ENCODE data around the gene CBY2.

The CBY2 gene

DNA sequence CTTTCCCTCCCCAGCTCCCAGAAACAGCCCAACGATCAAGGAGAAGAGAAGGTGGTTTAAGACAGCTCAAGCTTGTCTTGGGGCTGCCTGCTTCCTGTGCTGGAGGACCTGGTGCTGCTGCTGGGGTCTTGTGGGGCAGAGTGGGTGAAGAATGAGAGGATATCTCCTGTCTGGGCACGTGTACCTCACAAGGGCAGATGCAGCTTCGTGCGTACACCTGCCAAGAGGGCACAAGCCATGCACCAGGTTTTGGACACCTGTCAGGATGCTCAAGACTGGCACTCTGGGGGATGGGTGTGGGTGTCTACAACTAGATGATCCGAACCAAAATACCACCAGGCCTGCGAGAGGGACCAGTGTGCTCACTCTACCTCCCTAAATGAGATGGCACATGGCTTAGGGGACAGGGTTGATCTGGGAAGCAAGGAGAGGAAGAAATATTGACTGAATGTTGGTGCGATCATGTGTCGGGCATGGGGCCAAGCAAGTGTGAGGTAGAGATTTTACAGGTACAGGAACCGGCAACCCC is 2.2 kb downstream of the CBY2 start:
- Histone ChIP-seq H3K4me1 (ENCODE audit: control insufficient read depth, insufficient read depth, low read length) (peaks cover 16% of the 10 kb centered on the region), H3K9ac (ENCODE audit: low read depth, low read length) (no peak overlapping the region), H3K4me3 (ENCODE audit: low read depth, low read length) (no peak overlapping the region), H3K27me3 (ENCODE audit: control insufficient read depth, insufficient read depth, low read length) (no peaks in the 10 kb centered on the region), H3K36me3 (ENCODE audit: control insufficient read depth, insufficient read depth, low read length) (no peaks in the 10 kb centered on the region), H3K9me3 (ENCODE audit: control insufficient read depth, insufficient read depth, low read length) (no peaks in the 10 kb centered on the region)

DNA sequence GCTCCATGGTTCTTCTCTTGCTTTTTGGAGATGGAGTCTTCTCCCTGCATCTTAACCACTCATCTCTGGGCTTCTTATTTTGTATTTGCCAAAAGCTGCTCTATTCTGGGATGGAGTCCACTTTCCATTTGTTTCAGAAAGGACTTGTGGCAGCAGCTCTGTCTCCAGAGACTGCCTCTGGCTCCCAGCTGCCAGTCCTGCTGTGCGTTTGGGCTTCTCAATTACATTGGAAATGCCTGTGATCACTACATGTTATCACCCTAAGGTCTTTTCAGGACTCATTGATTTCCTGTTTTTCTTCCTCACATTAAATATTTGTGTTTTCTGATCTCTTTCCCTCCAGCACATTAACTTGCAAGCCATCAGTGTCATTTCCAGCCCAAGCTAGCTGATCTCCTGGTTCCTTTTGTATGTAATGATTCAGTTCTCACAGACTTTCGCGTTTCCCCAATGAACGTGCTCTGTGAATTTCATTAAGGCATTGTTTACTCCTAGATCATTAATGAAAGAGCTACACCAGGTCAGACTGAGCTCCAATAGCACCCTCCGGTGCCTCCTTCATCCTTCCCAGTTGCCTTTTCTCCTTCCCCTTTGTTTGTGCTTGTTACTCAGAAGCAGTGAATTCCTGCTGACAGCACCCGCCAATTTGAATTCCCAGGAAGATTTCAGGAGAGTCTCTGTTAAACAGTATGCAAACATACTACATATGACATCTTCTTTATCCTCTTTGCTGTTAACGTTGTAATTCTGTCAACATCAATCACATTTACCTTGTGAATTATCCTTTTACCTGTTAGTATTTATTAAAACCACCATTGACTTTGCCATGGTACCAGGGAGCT is 3.0 kb downstream of the CBY2 start:
- no peaks in the 10 kb centered on the region for H3K9me3 ChIP-seq (ENCODE audit: control insufficient read depth, insufficient read depth, low read length)
- peaks cover 16% of the 10 kb centered on the region for H3K4me1 ChIP-seq (ENCODE audit: control insufficient read depth, insufficient read depth, low read length)
- no peaks in the 10 kb centered on the region for H3K27me3 ChIP-seq (ENCODE audit: control insufficient read depth, insufficient read depth, low read length)
- H3K36me3 ChIP-seq (ENCODE audit: control insufficient read depth, insufficient read depth, low read length) = no peaks in the 10 kb centered on the region
- no peak overlapping the region for H3K4me3 ChIP-seq (ENCODE audit: low read depth, low read length)
- H3K9ac ChIP-seq (ENCODE audit: low read depth, low read length) = no peak overlapping the region

DNA sequence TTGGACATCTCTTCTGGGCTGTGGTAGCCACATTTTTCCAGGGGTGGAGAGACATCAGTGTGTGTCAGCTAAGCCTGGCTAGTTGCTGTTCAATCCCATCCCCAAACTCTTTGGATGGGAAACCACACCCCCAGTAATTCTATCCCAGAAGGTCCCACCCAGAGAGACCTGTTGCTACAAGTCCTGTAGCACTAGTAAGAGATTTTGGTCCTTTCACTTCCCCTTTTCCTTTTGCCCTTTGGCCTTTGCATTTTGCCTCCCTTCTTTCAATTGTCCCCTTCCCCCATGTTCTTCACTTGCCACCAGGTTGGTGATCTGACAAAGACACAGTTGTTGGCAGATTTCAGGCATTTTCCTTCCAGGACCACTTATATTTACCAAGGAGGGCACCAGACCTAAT is 3.8 kb downstream of the CBY2 start:
- H3K27me3 ChIP-seq (ENCODE audit: control insufficient read depth, insufficient read depth, low read length) = no peaks in the 10 kb centered on the region

DNA sequence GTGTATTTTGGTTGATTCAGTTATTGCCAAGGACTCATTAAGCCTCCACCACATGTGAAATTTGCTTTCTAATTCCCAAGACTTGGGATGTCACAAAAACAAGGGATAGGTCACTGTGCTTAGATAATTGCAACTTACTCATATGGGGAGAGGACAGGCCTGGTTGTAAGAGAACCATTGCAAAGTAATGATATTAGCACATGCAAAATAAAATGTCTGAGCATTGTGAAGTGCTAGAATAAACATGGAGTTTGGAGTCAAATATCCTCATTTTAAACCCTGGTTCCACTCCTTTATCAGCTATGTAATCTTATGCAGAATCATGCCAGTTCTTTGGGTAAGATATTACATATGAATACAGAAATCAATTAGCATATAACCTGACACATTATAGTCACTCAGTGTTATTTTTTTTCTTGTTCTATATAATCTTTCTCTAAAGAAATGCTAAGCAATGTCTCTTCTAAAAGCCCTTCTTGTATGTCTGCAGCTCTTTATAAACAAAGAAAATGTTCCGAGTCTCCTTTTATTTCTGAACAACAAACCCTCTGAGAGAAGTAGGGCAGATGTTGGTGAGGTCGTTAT is 5.5 kb downstream of the CBY2 start:
- no peak overlapping the region for H3K4me3 ChIP-seq (ENCODE audit: low read depth, low read length)
- no peaks in the 10 kb centered on the region for H3K27me3 ChIP-seq (ENCODE audit: control insufficient read depth, insufficient read depth, low read length)
- no peaks in the 10 kb centered on the region for H3K36me3 ChIP-seq (ENCODE audit: control insufficient read depth, insufficient read depth, low read length)
- H3K4me1 ChIP-seq (ENCODE audit: control insufficient read depth, insufficient read depth, low read length) = peaks cover 16% of the 10 kb centered on the region
- no peaks in the 10 kb centered on the region for H3K9me3 ChIP-seq (ENCODE audit: control insufficient read depth, insufficient read depth, low read length)
- no peak overlapping the region for H3K9ac ChIP-seq (ENCODE audit: low read depth, low read length)

More for the DNA sequence above, 3.8 kb downstream of the CBY2 start:
- no peak overlapping the region for H3K4me3 ChIP-seq (ENCODE audit: low read depth, low read length)
- H3K9me3 ChIP-seq (ENCODE audit: control insufficient read depth, insufficient read depth, low read length) = no peaks in the 10 kb centered on the region
- no peak overlapping the region for H3K9ac ChIP-seq (ENCODE audit: low read depth, low read length)
- H3K4me1 ChIP-seq (ENCODE audit: control insufficient read depth, insufficient read depth, low read length) = peaks cover 16% of the 10 kb centered on the region
- H3K36me3 ChIP-seq (ENCODE audit: control insufficient read depth, insufficient read depth, low read length) = no peaks in the 10 kb centered on the region

DNA sequence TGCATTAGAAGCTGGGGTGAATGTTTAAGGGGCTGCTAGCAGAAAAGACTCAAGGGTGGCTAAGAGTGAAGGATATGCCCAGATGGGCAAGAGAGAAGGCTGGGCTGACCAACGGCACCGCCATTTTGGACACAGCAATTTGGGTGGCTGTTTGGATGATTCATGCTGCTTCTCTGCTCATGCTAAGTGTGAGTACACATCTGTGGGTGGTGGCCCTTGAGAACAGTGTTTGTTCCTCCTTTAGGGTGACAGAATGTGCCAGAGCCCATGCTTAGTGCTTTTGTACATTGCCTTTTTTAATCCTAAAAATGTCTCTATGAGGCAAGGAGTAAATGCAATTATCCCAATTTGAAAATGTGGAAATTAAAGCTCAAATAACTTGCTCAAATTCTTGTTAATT is 9.8 kb downstream of the CBY2 start:
- no peaks in the 10 kb centered on the region for H3K36me3 ChIP-seq (ENCODE audit: control insufficient read depth, insufficient read depth, low read length)
- H3K9me3 ChIP-seq (ENCODE audit: control insufficient read depth, insufficient read depth, low read length) = no peaks in the 10 kb centered on the region
- H3K9ac ChIP-seq (ENCODE audit: low read depth, low read length) = no peak overlapping the region
- H3K4me3 ChIP-seq (ENCODE audit: low read depth, low read length) = no peak overlapping the region
- H3K4me1 ChIP-seq (ENCODE audit: control insufficient read depth, insufficient read depth, low read length) = no peaks in the 10 kb centered on the region
- no peaks in the 10 kb centered on the region for H3K27me3 ChIP-seq (ENCODE audit: control insufficient read depth, insufficient read depth, low read length)

DNA sequence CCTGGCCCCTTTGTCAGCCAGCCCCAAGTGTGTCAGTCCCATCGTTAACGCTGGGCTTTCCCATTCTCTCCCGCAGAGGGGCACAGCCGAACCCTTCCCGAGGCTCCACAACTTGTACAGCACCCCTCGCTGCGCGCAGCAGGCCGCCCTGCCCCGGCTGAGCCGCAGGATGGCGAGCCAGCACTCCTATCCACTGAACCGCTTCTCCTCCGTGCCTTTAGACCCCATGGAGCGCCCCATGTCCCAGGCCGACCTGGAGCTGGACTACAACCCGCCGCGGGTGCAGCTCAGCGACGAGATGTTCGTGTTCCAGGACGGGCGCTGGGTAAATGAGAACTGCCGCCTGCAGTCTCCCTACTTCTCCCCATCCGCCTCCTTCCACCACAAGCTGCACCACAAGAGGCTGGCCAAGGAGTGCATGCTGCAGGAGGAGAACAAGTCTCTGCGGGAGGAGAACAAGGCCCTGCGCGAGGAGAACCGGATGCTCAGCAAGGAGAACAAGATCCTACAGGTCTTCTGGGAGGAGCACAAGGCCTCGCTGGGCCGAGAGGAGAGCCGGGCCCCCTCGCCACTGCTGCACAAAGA is 11.1 kb downstream of the CBY2 start:
- H3K4me1 ChIP-seq (ENCODE audit: control insufficient read depth, insufficient read depth, low read length) = no peaks in the 10 kb centered on the region
- H3K4me3 ChIP-seq (ENCODE audit: low read depth, low read length) = no peak overlapping the region
- no peaks in the 10 kb centered on the region for H3K9me3 ChIP-seq (ENCODE audit: control insufficient read depth, insufficient read depth, low read length)
- no peaks in the 10 kb centered on the region for H3K27me3 ChIP-seq (ENCODE audit: control insufficient read depth, insufficient read depth, low read length)
- no peak overlapping the region for H3K9ac ChIP-seq (ENCODE audit: low read depth, low read length)
- no peaks in the 10 kb centered on the region for H3K36me3 ChIP-seq (ENCODE audit: control insufficient read depth, insufficient read depth, low read length)

DNA sequence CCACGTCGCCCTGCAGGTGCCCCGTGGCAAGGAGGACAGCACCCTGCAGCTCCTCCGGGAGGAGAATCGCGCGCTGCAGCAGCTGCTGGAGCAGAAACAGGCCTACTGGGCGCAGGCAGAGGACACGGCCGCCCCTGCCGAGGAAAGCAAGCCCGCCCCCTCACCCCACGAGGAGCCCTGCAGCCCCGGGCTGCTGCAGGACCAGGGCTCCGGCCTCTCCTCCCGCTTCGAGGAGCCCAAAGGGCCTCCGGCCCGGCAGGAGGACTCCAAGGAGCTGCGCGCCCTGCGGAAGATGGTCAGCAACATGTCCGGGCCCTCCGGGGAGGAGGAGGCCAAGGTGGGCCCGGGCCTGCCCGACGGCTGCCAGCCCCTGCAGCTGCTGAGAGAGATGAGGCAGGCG is 11.6 kb downstream of the CBY2 start:
- H3K9ac ChIP-seq (ENCODE audit: low read depth, low read length) = no peak overlapping the region
- H3K36me3 ChIP-seq (ENCODE audit: control insufficient read depth, insufficient read depth, low read length) = no peaks in the 10 kb centered on the region
- H3K27me3 ChIP-seq (ENCODE audit: control insufficient read depth, insufficient read depth, low read length) = no peaks in the 10 kb centered on the region
- no peaks in the 10 kb centered on the region for H3K9me3 ChIP-seq (ENCODE audit: control insufficient read depth, insufficient read depth, low read length)
- H3K4me3 ChIP-seq (ENCODE audit: low read depth, low read length) = no peak overlapping the region
- no peaks in the 10 kb centered on the region for H3K4me1 ChIP-seq (ENCODE audit: control insufficient read depth, insufficient read depth, low read length)

DNA sequence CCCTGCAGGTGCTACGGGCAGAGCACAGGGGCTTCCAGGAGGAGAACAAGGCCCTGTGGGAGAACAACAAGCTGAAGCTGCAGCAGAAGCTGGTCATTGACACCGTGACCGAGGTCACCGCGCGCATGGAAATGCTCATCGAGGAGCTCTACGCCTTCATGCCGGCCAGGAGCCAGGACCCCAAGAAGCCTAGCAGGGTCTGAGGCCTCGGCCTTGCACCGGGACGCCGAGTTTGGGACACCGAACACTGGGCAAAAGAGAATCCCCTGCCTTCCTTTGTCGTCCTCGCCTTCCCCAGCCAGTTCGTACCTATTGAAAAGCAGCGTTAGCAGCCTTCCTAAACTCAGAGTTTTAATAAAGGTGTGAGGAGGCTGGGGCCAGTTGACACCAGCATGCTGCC is 12.1 kb downstream of the CBY2 start:
- no peak overlapping the region for H3K9ac ChIP-seq (ENCODE audit: low read depth, low read length)
- H3K9me3 ChIP-seq (ENCODE audit: control insufficient read depth, insufficient read depth, low read length) = no peaks in the 10 kb centered on the region
- no peaks in the 10 kb centered on the region for H3K4me1 ChIP-seq (ENCODE audit: control insufficient read depth, insufficient read depth, low read length)
- no peaks in the 10 kb centered on the region for H3K27me3 ChIP-seq (ENCODE audit: control insufficient read depth, insufficient read depth, low read length)
- H3K36me3 ChIP-seq (ENCODE audit: control insufficient read depth, insufficient read depth, low read length) = no peaks in the 10 kb centered on the region
- H3K4me3 ChIP-seq (ENCODE audit: low read depth, low read length) = no peak overlapping the region

DNA sequence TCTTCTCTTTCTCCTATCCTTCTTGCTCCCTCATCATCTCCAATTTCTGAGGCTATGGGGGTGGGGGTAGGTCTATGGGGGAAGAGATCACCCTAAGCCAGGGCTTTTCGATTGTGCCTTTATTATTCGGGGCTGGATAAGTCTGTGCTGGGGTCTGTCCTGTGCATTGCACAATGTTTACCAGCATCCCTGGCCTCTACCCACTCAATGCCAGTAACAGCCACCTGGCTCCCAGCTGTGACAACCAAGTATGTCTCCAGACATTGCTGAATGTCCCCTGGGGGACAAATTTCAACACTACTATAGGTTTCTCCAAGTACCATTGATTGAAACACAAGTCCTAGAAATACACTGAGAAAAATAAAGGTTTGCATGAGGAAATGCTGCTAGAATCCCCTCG is 13.2 kb downstream of the CBY2 start:
- Histone ChIP-seq H3K9me3 (ENCODE audit: control insufficient read depth, insufficient read depth, low read length) (no peaks in the 10 kb centered on the region), H3K9ac (ENCODE audit: low read depth, low read length) (no peak overlapping the region), H3K4me3 (ENCODE audit: low read depth, low read length) (no peak overlapping the region), H3K4me1 (ENCODE audit: control insufficient read depth, insufficient read depth, low read length) (no peaks in the 10 kb centered on the region), H3K27me3 (ENCODE audit: control insufficient read depth, insufficient read depth, low read length) (no peaks in the 10 kb centered on the region), H3K36me3 (ENCODE audit: control insufficient read depth, insufficient read depth, low read length) (no peaks in the 10 kb centered on the region)

DNA sequence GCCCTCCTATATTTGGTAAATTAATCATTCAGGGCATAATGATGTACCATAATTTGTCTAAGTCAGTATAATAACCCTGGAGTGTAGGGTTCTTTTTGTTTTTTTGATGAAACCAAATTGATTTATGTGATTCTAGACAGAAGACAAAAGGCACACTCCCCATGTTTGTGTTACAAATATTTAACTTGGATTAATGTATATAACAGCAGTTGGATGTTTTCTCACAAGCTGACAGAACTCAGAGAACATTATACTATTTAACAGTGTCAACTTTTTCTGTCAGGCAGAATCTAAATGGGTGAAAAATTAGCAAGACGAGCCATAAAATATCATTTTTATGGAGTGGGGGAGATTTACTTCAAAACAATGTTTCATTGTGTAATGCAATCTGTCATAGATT is 15.2 kb downstream of the CBY2 start:
- Histone ChIP-seq H3K27me3 (ENCODE audit: control insufficient read depth, insufficient read depth, low read length) (no peaks in the 10 kb centered on the region), H3K9ac (ENCODE audit: low read depth, low read length) (no peak overlapping the region), H3K9me3 (ENCODE audit: control insufficient read depth, insufficient read depth, low read length) (no peaks in the 10 kb centered on the region), H3K4me1 (ENCODE audit: control insufficient read depth, insufficient read depth, low read length) (no peaks in the 10 kb centered on the region), H3K36me3 (ENCODE audit: control insufficient read depth, insufficient read depth, low read length) (no peaks in the 10 kb centered on the region), H3K4me3 (ENCODE audit: low read depth, low read length) (no peak overlapping the region)

DNA sequence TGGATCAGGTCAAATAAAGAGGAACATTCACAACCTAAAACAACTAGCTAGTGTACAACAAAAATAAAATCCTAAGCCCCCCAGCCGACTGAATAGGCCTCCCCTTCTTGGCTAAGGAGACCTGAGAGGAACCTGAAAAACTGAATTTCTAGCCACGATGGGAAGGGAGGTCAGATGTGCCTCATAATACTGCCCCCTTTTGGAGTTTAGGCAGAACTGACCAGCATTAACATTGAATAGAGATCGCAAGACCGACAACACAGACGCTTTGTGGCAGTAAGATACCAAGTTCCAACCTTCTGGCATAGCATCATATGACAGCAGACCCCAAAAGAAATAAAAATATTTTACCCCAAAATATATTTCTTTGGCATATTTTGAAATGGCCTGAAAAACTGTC is 15.9 kb downstream of the CBY2 start:
- Histone ChIP-seq H3K27me3 (ENCODE audit: control insufficient read depth, insufficient read depth, low read length) (no peaks in the 10 kb centered on the region), H3K9me3 (ENCODE audit: control insufficient read depth, insufficient read depth, low read length) (no peaks in the 10 kb centered on the region), H3K4me3 (ENCODE audit: low read depth, low read length) (no peak overlapping the region), H3K36me3 (ENCODE audit: control insufficient read depth, insufficient read depth, low read length) (no peaks in the 10 kb centered on the region), H3K9ac (ENCODE audit: low read depth, low read length) (no peak overlapping the region), H3K4me1 (ENCODE audit: control insufficient read depth, insufficient read depth, low read length) (no peaks in the 10 kb centered on the region)

DNA sequence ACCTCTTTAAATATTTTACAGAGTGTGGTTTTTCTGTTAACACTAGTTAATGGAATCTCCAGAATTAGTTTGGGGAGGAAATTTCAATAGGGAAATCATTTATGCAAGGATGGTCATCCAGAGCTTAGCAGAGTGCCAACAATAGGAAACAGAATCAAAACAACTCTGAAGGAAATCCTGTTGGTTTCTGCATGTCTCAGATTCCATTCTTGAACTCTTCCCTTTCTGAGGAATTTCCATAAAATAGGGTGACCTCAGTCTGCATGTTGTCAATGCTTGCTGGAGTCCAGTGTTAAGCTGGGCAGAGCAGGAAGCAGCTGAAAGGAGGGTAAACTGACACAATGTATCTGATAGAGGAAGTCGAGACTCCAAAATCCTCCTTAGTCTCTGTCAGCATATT is 16.9 kb downstream of the CBY2 start:
- H3K9ac ChIP-seq (ENCODE audit: low read depth, low read length) = no peak overlapping the region
- no peaks in the 10 kb centered on the region for H3K36me3 ChIP-seq (ENCODE audit: control insufficient read depth, insufficient read depth, low read length)
- H3K4me3 ChIP-seq (ENCODE audit: low read depth, low read length) = no peak overlapping the region
- no peaks in the 10 kb centered on the region for H3K27me3 ChIP-seq (ENCODE audit: control insufficient read depth, insufficient read depth, low read length)
- H3K4me1 ChIP-seq (ENCODE audit: control insufficient read depth, insufficient read depth, low read length) = peaks cover 3% of the 10 kb centered on the region
- no peaks in the 10 kb centered on the region for H3K9me3 ChIP-seq (ENCODE audit: control insufficient read depth, insufficient read depth, low read length)

Measured in iPS-15b (cell line).